Common myeloid progenitor, CD34-positive (primary cell): ENCODE results near the gene PDE3A.

Experiments
- CTCF ChIA-PET: fragments of 350-600 bp; sonication (Branson Sonifier 250); formaldehyde crosslinking; loops from one replicate; lab custom pipeline; 2021; ENCODE audit warnings: antibody characterized with exemption; lab: Charles Lee
- POLR2A ChIA-PET: fragments of 350-600 bp; sonication (Branson Sonifier 250); formaldehyde crosslinking; loops from one replicate; lab custom pipeline; 2021; ENCODE audit warnings: antibody characterized with exemption; lab: Charles Lee
- DNase-seq, 3 donors: peaks; one replicate each; pipeline versions ENCODE4 v3.0.0 to v3.0.0-alpha.2; 2013
- H3K27ac ChIP-seq, 2 experiments: 1 replicate in 1 of 2; 2 replicates in 1 of 2; pipeline ENCODE4 v1.7.0; 2013; ENCODE audit warnings: inconsistent platforms in 2 of 2, low read length in 2 of 2, mild to moderate bottlenecking in 2 of 2, low read depth in 1 of 2, moderate library complexity in 1 of 2; ENCODE audit not compliant: severe bottlenecking in 2 of 2, insufficient read depth in 1 of 2, poor library complexity in 1 of 2
- H3K27me3 ChIP-seq, 5 experiments: replicated peaks in 2 of 5; 1 replicate in 3 of 5; 2 replicates in 2 of 5; pipeline versions ENCODE4 v1.6.1 to v1.7.0; 2013; ENCODE audit warnings: low read length in 4 of 5, mild to moderate bottlenecking in 2 of 5, moderate library complexity in 2 of 5, inconsistent platforms in 1 of 5; ENCODE audit not compliant: insufficient read depth in 5 of 5, control insufficient read depth in 4 of 5
- H3K36me3 ChIP-seq, 4 experiments: 1 replicate in 2 of 4; 2 replicates in 2 of 4; pipeline versions ENCODE4 v1.6.1 to v1.7.0; 2013; ENCODE audit warnings: low read length in 3 of 4, control low read depth in 1 of 4, mild to moderate bottlenecking in 1 of 4; ENCODE audit not compliant: control insufficient read depth in 4 of 4, insufficient read depth in 4 of 4
- H3K4me1 ChIP-seq, 4 experiments: 1 replicate in 3 of 4; 2 replicates in 1 of 4; pipeline versions ENCODE4 v1.6.1 to v1.7.1; 2013; ENCODE audit warnings: low read length in 3 of 4, mild to moderate bottlenecking in 3 of 4, control low read depth in 1 of 4, inconsistent platforms in 1 of 4, moderate library complexity in 1 of 4; ENCODE audit not compliant: control insufficient read depth in 4 of 4, insufficient read depth in 4 of 4; ENCODE audit errors: control extremely low read depth in 1 of 4
- H3K4me3 ChIP-seq, 7 experiments: 1 replicate in 4 of 7; 2 replicates in 3 of 7; pipeline versions ENCODE4 v1.5.1 to v1.7.0; 2013; ENCODE audit warnings: mild to moderate bottlenecking in 7 of 7, low read length in 6 of 7, moderate library complexity in 6 of 7, inconsistent platforms in 2 of 7, low read depth in 2 of 7, control low read depth in 1 of 7; ENCODE audit not compliant: insufficient read depth in 4 of 7, control insufficient read depth in 1 of 7; ENCODE audit errors: extremely low read depth in 1 of 7
- H3K9me3 ChIP-seq, 5 experiments: 1 replicate in 4 of 5; 2 replicates in 1 of 5; pipeline versions ENCODE4 v1.6.1 to v1.7.1; 2013; ENCODE audit warnings: low read length in 4 of 5, mild to moderate bottlenecking in 2 of 5, inconsistent platforms in 1 of 5, low read depth in 1 of 5, moderate library complexity in 1 of 5; ENCODE audit not compliant: control insufficient read depth in 4 of 5, insufficient read depth in 2 of 5; ENCODE audit errors: control extremely low read depth in 1 of 5
- WGBS: methylation state at CpG from one replicate; pipeline ENCODE4 v1.1.5; 2013; ENCODE audit not compliant: insufficient coverage; 5-methylcytosine and 5-hydroxymethylcytosine counted together

PDE3A gene

DNA sequence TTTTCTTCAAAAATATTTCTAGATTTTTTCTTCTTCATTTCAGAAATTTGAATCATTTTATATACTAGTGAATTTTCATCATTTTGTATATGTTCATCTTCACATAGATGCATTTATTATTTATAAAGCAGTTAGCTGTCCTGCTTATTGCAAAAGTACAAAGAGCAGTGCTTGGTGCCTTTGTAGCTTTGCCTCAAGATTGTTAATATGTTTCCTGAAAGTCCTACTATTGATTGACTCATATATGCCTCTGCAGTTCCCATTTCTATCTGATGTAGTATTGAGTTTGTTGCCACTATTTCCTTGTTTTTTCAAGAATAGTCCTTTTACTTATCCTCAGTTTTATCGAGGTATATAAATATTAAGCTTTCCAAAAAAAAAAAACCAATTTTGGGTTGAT is 89.7 kb downstream of the PDE3A start:
- Histone ChIP-seq H3K4me3 (no peak overlapping the region), H3K4me1 (no peaks in the 10 kb centered on the region), H3K27me3 (no peaks in the 10 kb centered on the region), H3K36me3 (no peaks in the 10 kb centered on the region), H3K9me3 (peaks cover 0 to 1% (median 0%) of the 10 kb centered on the region in 5 experiments), H3K27ac (no peak overlapping the region)
- WGBS, result no CpG with 5 or more reads among the region's 1 CpG
- ChIA-PET CTCF (no interaction called here), POLR2A (no interaction called here)
- no peak for DNase-seq

DNA sequence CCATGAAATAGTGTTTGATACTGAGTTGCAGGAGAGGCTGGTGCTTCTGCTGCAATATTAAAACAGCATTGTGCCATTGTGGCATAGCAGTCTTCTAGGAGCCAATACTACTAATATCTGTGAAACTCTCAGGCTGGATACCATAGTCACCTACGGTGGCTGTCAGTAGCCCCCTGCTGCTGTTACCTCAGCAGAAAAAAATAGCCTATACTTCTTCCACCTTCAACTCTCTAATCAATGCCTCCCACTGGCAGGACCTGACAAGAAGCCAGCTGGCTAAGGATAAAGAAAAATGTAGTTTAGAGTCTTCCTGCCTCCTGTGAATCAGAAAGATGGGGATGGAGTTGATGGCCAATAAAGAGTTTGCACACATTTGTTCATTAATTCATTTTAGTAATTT is 91.6 kb downstream of the PDE3A start:
- POLR2A ChIA-PET, result no interaction called here
- no CpG with 5 or more reads among the region's 1 CpG for WGBS

DNA sequence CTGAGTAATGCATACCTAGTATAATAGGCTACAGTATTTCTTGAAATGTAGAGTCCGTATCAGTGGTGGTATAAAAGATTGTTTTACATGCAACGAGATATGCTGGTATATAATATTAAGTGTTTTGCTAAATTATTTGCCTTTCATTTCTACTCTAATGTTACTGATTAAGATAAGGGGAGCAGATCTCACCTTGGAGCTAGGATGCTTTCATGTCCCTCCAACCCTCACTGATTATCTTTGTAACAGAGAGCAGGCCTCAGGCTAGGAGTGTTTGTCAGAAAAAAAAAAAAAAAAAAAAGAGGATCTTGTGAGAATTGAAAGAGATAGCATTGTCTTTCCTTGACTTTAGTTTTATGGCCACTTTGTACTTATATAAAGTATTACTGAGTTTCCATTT is 92.6 kb downstream of the PDE3A start:
- POLR2A ChIA-PET, result no interaction called here
- no peaks in the 10 kb centered on the region for H3K36me3 ChIP-seq
- no CpG with 5 or more reads among the region's 2 CpGs for WGBS

More for the DNA sequence above, 91.6 kb downstream of the PDE3A start:
- no peak for DNase-seq
- no peaks in the 10 kb centered on the region for H3K36me3 ChIP-seq
- H3K4me1 ChIP-seq, result no peaks in the 10 kb centered on the region
- no peak overlapping the region for H3K4me3 ChIP-seq
- no peaks in the 10 kb centered on the region for H3K27me3 ChIP-seq
- CTCF ChIA-PET, result no interaction called here
- H3K9me3 ChIP-seq, result no peaks in the 10 kb centered on the region
- no peak overlapping the region for H3K27ac ChIP-seq

DNA sequence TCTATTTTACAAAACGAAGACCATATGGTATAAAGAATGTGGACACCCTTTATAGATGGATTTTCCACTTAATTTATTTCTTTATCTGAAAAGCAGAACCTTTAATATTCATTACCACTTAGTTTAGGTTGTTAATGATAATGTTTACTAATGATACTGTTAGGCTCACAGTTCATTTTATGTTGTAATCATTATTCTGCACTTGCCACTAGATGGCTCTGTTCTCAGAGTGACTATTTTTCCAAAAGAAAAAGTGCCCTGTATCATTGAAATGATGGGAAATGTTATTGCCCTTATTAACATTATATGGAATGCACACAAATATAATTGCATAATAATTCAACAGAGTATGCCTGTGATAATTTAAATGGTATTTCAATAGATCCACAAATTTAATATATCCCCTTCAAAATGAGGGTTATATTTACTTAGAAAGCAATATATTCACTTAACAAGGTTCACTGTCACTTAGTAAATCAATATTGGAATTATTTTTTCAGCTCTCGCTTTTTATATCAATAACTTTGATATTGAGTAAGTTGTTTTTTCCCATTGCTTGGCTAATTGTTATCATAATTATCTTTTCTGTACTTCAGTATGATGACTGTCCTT is 95.7 kb downstream of the PDE3A start:
- no CpG with 5 or more reads among the region's 2 CpGs for WGBS
- Histone ChIP-seq H3K4me3 (no peak overlapping the region), H3K27ac (no peak overlapping the region), H3K4me1 (no peaks in the 10 kb centered on the region), H3K9me3 (no peaks in the 10 kb centered on the region), H3K36me3 (no peaks in the 10 kb centered on the region), H3K27me3 (no peaks in the 10 kb centered on the region)
- ChIA-PET CTCF (interaction anchor here (1.0 to 1.9 kb wide), 3 partner anchors 9 to 550 kb away, joined by 3 to 6 read pairs (median 4); no protein-coding TSS in a partner anchor), POLR2A (no interaction called here)
- peak; percentile 2 to 15 (median 9) for DNase-seq

More for the DNA sequence above, 92.6 kb downstream of the PDE3A start:
- no peak overlapping the region for H3K4me3 ChIP-seq
- H3K27me3 ChIP-seq, result no peaks in the 10 kb centered on the region
- DNase-seq, result no peak
- H3K9me3 ChIP-seq, result no peaks in the 10 kb centered on the region
- H3K27ac ChIP-seq, result no peak overlapping the region
- no peaks in the 10 kb centered on the region for H3K4me1 ChIP-seq
- CTCF ChIA-PET, result no interaction called here

DNA sequence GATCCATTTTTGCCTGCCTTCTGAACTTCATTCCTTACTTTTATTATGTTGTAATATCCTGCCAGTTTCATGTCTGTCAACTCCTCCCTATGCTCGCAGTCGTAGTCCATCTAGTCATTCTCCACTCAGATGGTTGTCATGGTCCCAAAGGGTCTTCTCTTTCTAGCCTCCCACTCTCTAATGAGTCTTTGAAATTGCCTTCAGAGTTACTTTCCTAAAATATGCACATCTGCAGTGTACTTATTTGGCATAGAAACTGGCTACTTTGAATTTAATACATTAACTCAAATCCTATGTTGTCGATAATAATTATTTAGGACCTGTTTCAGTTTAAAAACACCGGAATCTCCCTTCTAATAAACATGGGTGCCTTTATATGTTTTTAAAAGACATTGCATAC is 101.0 kb downstream of the PDE3A start:
- DNase-seq, result no peak
- no peaks in the 10 kb centered on the region for H3K27me3 ChIP-seq
- no peaks in the 10 kb centered on the region for H3K4me1 ChIP-seq
- H3K4me3 ChIP-seq, result no peak overlapping the region
- POLR2A ChIA-PET, result no interaction called here
- no peaks in the 10 kb centered on the region for H3K36me3 ChIP-seq
- H3K27ac ChIP-seq, result no peak overlapping the region
- CTCF ChIA-PET, result no interaction called here
- H3K9me3 ChIP-seq, result peaks cover 0 to 2% (median 0%) of the 10 kb centered on the region in 5 experiments
- WGBS, result 100% methylated on average over 2 of the region's 4 CpGs

DNA sequence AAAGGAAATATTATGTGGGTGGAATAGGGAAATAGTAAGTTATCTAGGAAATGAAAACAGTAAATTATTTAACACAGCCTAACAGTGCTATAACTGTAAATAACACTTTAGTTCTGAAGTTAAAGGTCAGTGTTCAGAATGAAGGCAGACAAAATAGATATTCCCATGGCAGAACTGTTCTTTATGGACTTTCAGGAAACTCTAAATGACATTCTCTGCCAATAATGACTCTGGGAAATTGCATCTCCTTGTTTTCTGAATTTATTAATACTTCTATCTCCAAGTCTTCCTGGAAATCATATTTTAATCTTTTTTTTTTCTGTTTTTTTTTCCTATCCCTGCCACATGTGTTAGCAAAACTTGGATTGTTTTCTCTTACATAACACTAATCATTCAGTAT is 101.4 kb downstream of the PDE3A start:
- CTCF ChIA-PET, result no interaction called here
- Histone ChIP-seq H3K36me3 (no peaks in the 10 kb centered on the region), H3K4me3 (no peak overlapping the region), H3K4me1 (no peaks in the 10 kb centered on the region), H3K27ac (no peak overlapping the region), H3K9me3 (peaks cover 0 to 2% (median 0%) of the 10 kb centered on the region in 5 experiments), H3K27me3 (no peaks in the 10 kb centered on the region)
- POLR2A ChIA-PET, result no interaction called here
- DNase-seq, result no peak

DNA sequence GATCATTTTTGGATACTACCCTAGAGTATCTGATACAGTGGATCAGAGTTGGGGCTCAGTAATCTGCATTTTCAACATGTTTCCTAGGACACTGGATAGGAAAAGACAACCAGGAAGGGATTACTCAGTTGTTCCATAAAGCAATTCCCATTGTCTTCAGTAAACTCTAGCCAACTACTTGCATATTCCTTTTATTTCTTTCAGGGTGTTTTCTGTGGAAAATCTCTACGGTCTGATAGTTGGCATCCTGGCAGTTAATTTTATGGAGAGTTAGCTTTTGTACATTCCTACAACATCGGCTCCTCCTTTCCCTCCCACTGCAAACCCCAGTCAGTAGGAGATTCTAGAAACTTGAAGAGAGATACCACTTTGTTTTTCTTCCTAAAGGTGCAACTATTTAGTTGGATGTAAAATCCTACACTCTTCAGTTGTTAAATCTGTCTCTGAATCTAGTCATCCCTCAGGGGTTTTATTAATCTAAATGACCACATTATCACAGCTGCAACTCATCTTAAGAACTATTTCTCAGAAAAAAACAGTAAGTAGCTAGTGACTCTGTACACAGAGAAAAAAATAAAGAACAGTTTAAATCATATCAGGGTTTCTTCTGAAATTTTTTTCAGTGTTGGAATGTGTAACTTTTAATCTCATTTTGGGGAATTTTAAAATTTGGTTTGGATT is 103.9 kb downstream of the PDE3A start:
- H3K9me3 ChIP-seq, result peaks cover 0 to 2% (median 0%) of the 10 kb centered on the region in 5 experiments
- H3K36me3 ChIP-seq, result no peaks in the 10 kb centered on the region
- no CpG with 5 or more reads among the region's 2 CpGs for WGBS
- H3K27me3 ChIP-seq, result no peaks in the 10 kb centered on the region
- no peak for DNase-seq
- ChIA-PET CTCF (no interaction called here), POLR2A (interaction anchor here (0.6 kb wide), 1 partner anchor 86 kb away, joined by 3 read pairs; no protein-coding TSS in a partner anchor)
- H3K27ac ChIP-seq, result no peak overlapping the region
- no peaks in the 10 kb centered on the region for H3K4me1 ChIP-seq
- no peak overlapping the region for H3K4me3 ChIP-seq
